ENCODE measurements around the gene MED10. TPM values are rescaled to one million over a fixed set of nuclear protein-coding genes. Genes with fewer than 3 reads are reported as not detected.

MED10 gene
- 58.0 and 63.8 TPM in 2 replicates for total RNA-seq

GRCh38 chr5:6377905-6378765 lies at the start of gene MED10:
Gene MED10, minus strand, starts transcription at chr5:6378547. Its CDS starts 64 bp downstream, at chr5:6378483.
- Mint-ChIP-seq H3K27me3 (peaks cover 5% of the 10 kb centered on the region), H3K36me3 (ENCODE audit: low read depth) (peaks cover 49% of the 10 kb centered on the region), H3K4me3 (peak within 1 kb of the TSS; percentile 100), H3K9me3 (no peaks in the 10 kb centered on the region), H3K4me1 (peaks cover 46% of the 10 kb centered on the region), H3K27ac (peak within 1 kb of the TSS; percentile 98)
- intact Hi-C loops (cut with micrococcal nuclease) = loop anchor here (1.0 to 10.0 kb wide), 6 partner anchors 117 to 1497 kb away; partner anchors contain the start of genes ICE1, NSUN2, SRD5A1 and TENT4A
- DNase-seq = peak; percentile 98

GRCh38 chr5:6427694-6428093 lies 49.3 kb upstream of the MED10 start:
- H3K27ac Mint-ChIP-seq = no peak overlapping the region
- H3K27me3 Mint-ChIP-seq = peaks cover 11% of the 10 kb centered on the region
- DNase-seq = no peak
- H3K4me1 Mint-ChIP-seq = no peaks in the 10 kb centered on the region
- intact Hi-C loops (cut with micrococcal nuclease) = no loop called here
- no peaks in the 10 kb centered on the region for H3K36me3 Mint-ChIP-seq (ENCODE audit: low read depth)
- no peaks in the 10 kb centered on the region for H3K9me3 Mint-ChIP-seq
- no peak overlapping the region for H3K4me3 Mint-ChIP-seq

- H3K9me3 Mint-ChIP-seq = no peaks in the 10 kb centered on the region
- no peak for DNase-seq
- no peak overlapping the region for H3K27ac Mint-ChIP-seq
- H3K4me1 Mint-ChIP-seq = no peaks in the 10 kb centered on the region
- peaks cover 7% of the 10 kb centered on the region for H3K27me3 Mint-ChIP-seq
- H3K36me3 Mint-ChIP-seq (ENCODE audit: low read depth) = no peaks in the 10 kb centered on the region
- H3K4me3 Mint-ChIP-seq = no peak overlapping the region
- intact Hi-C loops (cut with micrococcal nuclease) = no loop called here
These were observed 46.4 kb upstream of the MED10 start for GRCh38 chr5:6424700-6425099.

GRCh38 chr5:6424110-6424659 lies 45.8 kb upstream of the MED10 start:
- H3K4me1 Mint-ChIP-seq = no peaks in the 10 kb centered on the region
- peaks cover 7% of the 10 kb centered on the region for H3K27me3 Mint-ChIP-seq
- H3K4me3 Mint-ChIP-seq = no peak overlapping the region
- no peak overlapping the region for H3K27ac Mint-ChIP-seq
- H3K9me3 Mint-ChIP-seq = no peaks in the 10 kb centered on the region
- H3K36me3 Mint-ChIP-seq (ENCODE audit: low read depth) = no peaks in the 10 kb centered on the region
- intact Hi-C loops (cut with micrococcal nuclease) = no loop called here
- DNase-seq = no peak

GRCh38 chr5:6423327-6424109 lies 45.2 kb upstream of the MED10 start:
- intact Hi-C loops (cut with micrococcal nuclease) = no loop called here
- Mint-ChIP-seq H3K27me3 (peaks cover 7% of the 10 kb centered on the region), H3K4me3 (no peak overlapping the region), H3K27ac (no peak overlapping the region), H3K4me1 (no peaks in the 10 kb centered on the region), H3K9me3 (no peaks in the 10 kb centered on the region), H3K36me3 (ENCODE audit: low read depth) (no peaks in the 10 kb centered on the region)
- DNase-seq = no peak

- Mint-ChIP-seq H3K4me3 (no peak overlapping the region), H3K27me3 (no peaks in the 10 kb centered on the region), H3K36me3 (ENCODE audit: low read depth) (no peaks in the 10 kb centered on the region), H3K9me3 (no peaks in the 10 kb centered on the region), H3K4me1 (no peaks in the 10 kb centered on the region), H3K27ac (no peak overlapping the region)
- DNase-seq = no peak
- intact Hi-C loops (cut with micrococcal nuclease) = no loop called here
These were observed 41.0 kb upstream of the MED10 start for GRCh38 chr5:6419340-6419852.

- H3K4me3 Mint-ChIP-seq = no peak overlapping the region
- intact Hi-C loops (cut with micrococcal nuclease) = no loop called here
These were observed 40.4 kb upstream of the MED10 start for GRCh38 chr5:6418679-6419276.

GRCh38 chr5:6417657-6418056 lies 39.3 kb upstream of the MED10 start:
- Mint-ChIP-seq H3K27me3 (no peaks in the 10 kb centered on the region), H3K4me3 (no peak overlapping the region), H3K4me1 (no peaks in the 10 kb centered on the region), H3K36me3 (ENCODE audit: low read depth) (no peaks in the 10 kb centered on the region), H3K27ac (no peak overlapping the region), H3K9me3 (no peaks in the 10 kb centered on the region)
- no peak for DNase-seq
- intact Hi-C loops (cut with micrococcal nuclease) = no loop called here

More at GRCh38 chr5:6418679-6419276, 40.4 kb upstream of the MED10 start:
- Mint-ChIP-seq H3K36me3 (ENCODE audit: low read depth) (no peaks in the 10 kb centered on the region), H3K4me1 (no peaks in the 10 kb centered on the region), H3K27ac (no peak overlapping the region), H3K9me3 (no peaks in the 10 kb centered on the region), H3K27me3 (no peaks in the 10 kb centered on the region)
- DNase-seq = no peak

GRCh38 chr5:6412811-6413210 lies 34.5 kb upstream of the MED10 start:
- no peak for DNase-seq
- Mint-ChIP-seq H3K36me3 (ENCODE audit: low read depth) (no peaks in the 10 kb centered on the region), H3K4me1 (peaks cover 4% of the 10 kb centered on the region), H3K9me3 (no peaks in the 10 kb centered on the region), H3K27me3 (peaks cover 4% of the 10 kb centered on the region), H3K27ac (no peak overlapping the region), H3K4me3 (no peak overlapping the region)
- intact Hi-C loops (cut with micrococcal nuclease) = no loop called here

- Mint-ChIP-seq H3K4me3 (no peak overlapping the region), H3K27me3 (peaks cover 7% of the 10 kb centered on the region), H3K27ac (no peak overlapping the region), H3K9me3 (no peaks in the 10 kb centered on the region), H3K4me1 (peaks cover 4% of the 10 kb centered on the region), H3K36me3 (ENCODE audit: low read depth) (no peaks in the 10 kb centered on the region)
- no peak for DNase-seq
- intact Hi-C loops (cut with micrococcal nuclease) = no loop called here
These were observed 32.8 kb upstream of the MED10 start for GRCh38 chr5:6411141-6411540.

GRCh38 chr5:6410421-6410820 lies 32.1 kb upstream of the MED10 start:
- Mint-ChIP-seq H3K4me3 (no peak overlapping the region), H3K9me3 (no peaks in the 10 kb centered on the region), H3K27me3 (peaks cover 7% of the 10 kb centered on the region), H3K27ac (no peak overlapping the region), H3K4me1 (peaks cover 4% of the 10 kb centered on the region), H3K36me3 (ENCODE audit: low read depth) (no peaks in the 10 kb centered on the region)
- intact Hi-C loops (cut with micrococcal nuclease) = no loop called here
- DNase-seq = no peak

GRCh38 chr5:6408627-6409446 lies 30.5 kb upstream of the MED10 start:
- intact Hi-C loops (cut with micrococcal nuclease) = no loop called here
- Mint-ChIP-seq H3K27ac (peak overlapping the region; percentile 20), H3K9me3 (no peaks in the 10 kb centered on the region), H3K36me3 (ENCODE audit: low read depth) (no peaks in the 10 kb centered on the region), H3K4me3 (no peak overlapping the region), H3K27me3 (peaks cover 7% of the 10 kb centered on the region), H3K4me1 (peaks cover 4% of the 10 kb centered on the region)
- DNase-seq = no peak

- H3K4me1 Mint-ChIP-seq = peaks cover 4% of the 10 kb centered on the region
- no peaks in the 10 kb centered on the region for H3K9me3 Mint-ChIP-seq
- DNase-seq = no peak
- H3K27me3 Mint-ChIP-seq = peaks cover 7% of the 10 kb centered on the region
- no peak overlapping the region for H3K27ac Mint-ChIP-seq
- no peak overlapping the region for H3K4me3 Mint-ChIP-seq
- H3K36me3 Mint-ChIP-seq (ENCODE audit: low read depth) = no peaks in the 10 kb centered on the region
- intact Hi-C loops (cut with micrococcal nuclease) = no loop called here
These were observed 29.9 kb upstream of the MED10 start for GRCh38 chr5:6408260-6408596.

Data from activated CD4-positive, alpha-beta T cell treated with anti-CD3 and anti-CD28 coated beads, Interleukin-2, amount 10 ng/mL, durations not matched to agents 24 days and 14 days (primary cell).